GM21576 (cell line): Measurements from ENCODE around the gene SHD.

Experiments
- ATAC-seq: cut with Tn5 transposase; IDR thresholded peaks from one replicate; pipeline ENCODE4 v1.9.1; 2021; ENCODE audit warnings: mild to moderate bottlenecking, moderate library complexity; ENCODE audit not compliant: unreplicated experiment

Gene SHD

DNA sequence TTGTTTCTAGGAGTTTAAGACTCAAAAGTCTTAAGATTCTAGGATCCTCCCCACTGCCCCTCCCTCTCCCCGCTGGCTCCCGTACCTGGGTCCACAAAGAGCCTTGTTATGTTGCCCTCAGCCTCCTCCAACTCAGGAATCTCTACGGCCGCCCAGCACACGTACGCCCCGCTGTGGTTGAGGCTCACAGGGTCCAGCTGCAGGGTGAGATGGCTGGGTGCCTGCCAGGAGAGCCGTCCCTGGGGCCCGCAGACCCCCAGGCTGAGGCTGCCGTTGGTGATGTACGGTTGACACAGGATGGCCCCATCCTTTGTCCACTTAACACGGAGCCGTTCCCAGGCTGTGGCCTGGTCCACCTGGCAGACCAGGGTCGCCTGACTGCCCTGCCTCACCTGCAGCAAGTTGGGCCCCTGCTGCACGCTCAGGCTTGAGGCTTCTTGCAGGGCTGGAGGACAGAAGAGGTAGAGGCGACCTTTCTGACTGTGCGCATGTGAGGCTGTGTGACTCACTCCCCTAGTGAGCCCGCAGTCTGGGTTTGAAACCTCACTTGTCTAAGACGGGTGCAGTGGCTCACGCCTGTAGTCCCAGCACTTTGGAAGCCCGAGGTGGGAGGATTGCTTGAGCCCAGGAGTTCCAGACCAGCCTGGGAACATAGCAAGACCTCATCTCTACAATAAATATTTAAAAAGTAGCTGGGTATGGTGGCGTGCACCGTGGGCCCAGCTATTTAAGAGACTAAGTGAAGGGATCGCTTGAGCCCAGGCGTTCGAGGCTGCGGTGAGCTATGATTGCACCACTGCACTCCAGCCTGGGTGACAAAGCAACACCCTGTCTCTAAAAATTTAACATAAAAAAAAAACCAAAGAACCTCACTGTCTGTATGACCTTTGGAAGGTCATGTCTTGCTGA lies 19.1 kb downstream of the SHD start:
- no peak for ATAC-seq

DNA sequence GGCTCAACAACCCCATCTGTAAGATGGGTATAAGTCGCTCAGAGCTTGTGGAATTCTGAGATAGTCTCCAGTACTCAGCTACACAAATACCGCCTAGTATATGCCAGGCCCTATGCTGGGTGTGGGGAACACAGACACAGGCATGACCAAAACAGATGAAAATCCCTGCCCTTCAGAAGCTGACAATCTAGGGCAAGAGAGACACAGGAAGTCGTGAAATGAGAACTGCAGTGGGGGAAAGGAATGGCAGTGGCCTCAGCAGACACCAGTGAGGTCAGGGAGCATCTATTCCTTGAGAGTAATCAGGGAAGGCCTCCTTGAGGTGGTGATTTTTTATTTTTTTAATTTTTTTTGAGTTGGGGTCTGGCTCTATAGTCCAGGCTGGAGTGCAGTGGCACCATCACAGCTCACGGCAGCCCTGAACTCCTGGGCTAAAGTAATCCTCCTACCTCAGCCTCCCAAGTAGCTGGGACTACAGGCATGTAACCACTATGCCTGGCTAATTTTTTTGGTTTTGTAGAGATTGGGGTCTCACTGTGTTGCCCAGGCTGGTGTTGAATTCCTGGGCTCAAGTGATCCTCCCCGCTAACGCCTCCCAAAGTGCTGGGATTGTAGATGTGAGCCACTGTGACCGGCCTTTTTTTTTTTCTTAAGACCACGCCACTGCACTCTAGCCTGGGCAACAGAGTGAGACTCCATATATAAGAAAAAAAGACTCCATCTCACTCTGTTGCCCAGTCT lies 19.9 kb downstream of the SHD start:
- ATAC-seq: no peak

DNA sequence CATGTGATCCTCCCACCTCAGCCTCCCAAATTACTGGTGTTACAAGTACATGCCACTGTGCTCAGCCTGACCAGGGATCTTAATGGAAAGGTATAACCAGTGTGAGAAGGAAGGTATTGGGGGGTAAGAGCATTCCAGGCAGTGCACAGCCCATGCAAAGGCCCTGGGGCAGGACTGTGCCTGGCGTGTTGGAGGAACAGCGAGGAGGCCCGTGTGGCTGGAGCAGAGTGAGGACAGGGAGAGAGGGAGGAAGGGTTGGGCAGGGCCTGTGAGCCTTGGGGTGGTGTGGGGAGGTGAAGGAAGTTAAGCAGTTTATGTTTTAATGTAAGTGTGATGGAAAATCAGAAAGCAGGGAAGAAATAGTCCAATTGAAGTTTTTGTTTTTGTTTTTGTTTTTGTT lies 21.5 kb downstream of the SHD start:
- no peak for ATAC-seq

DNA sequence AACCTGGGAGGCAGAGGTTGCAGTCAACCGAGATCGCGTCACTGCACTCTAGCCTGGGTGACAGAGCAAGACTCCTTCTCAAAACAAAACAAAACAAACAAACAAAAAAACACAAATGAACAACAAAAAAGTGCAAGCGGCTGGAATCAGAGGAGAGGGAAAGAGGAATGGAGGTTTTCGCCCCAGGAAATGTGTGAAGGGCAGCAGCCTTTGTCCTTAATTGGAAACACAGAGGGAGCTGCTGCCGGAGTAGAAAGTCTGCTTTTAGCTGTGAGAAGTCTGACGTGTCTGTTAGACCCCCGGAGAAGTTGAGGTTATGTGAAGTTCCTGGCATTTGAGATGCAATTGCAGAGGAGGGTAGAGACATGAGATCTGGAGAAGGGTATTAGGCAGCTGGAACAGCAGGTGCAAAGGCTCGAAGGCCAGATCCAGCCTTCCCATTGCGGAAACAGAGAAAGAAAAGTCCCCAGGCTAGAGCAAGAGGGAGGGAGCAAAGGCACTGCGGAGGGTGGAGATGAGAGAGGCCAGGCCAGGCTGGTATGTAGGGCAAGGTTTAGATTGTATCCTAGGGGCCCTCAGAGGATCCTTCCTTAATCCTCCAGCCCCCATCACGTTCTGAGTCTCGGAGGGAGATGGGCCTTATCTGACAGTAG lies 22.6 kb downstream of the SHD start:
- no peak for ATAC-seq

DNA sequence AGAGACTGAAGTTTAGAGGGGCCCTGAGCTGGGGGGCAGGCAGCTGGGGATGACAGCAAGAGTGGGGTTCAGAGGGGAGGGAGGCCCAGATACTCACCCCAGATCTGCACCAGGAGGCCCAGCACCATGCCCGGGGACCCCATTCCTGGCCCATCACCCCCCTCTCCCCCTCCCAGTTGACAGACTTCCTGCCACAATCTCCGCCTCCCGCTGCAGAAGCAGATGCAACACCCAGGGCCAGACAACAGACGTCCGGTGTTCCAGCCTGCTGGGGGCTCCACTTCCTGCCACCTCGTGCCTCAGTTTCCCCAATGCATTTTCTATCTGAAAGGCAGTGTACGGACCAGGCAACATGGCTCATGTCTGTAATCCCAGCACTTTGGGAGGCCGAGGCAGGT lies 23.2 kb downstream of the SHD start, which contains the start of gene TMIGD2:
Gene TMIGD2, minus strand, starts transcription at position 147 of the 398 bp plus-strand sequence. Its CDS starts 4 bp downstream, at position 143.
- no peak for ATAC-seq

DNA sequence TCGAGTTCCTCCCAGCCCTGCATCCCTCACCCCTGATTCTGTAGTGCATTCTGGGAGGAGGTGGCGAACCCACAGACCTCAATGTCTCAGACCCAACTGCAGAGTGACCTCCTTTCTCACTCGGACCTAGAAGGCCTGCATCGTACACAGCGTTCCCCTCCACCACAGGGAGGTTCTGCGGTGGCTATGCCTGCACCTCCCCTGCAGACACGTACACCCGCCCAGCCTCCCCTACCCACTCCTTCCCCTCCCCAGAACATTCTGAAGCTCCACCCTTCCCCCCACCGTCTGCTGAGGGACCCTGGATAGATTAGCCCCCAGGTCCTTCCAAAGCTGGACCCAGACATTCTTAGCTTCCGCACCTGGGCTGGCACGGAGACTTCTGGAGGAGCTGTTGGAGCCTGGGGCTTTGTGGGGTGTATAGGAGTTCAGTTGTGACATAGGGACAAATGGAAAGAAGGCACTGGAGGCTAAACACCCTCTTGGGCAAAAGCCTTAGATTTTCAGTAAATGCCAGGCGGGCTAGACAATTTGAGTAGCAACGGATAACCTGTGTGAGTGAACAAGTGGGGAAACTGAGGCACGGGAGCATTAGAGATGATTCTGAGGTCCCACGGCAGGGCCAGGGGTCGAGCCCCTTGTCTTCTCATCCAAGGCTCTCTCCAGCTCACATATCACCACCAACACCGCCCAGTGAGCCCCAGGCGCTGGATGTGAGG lies 24.9 kb downstream of the SHD start:
- ATAC-seq: no peak

DNA sequence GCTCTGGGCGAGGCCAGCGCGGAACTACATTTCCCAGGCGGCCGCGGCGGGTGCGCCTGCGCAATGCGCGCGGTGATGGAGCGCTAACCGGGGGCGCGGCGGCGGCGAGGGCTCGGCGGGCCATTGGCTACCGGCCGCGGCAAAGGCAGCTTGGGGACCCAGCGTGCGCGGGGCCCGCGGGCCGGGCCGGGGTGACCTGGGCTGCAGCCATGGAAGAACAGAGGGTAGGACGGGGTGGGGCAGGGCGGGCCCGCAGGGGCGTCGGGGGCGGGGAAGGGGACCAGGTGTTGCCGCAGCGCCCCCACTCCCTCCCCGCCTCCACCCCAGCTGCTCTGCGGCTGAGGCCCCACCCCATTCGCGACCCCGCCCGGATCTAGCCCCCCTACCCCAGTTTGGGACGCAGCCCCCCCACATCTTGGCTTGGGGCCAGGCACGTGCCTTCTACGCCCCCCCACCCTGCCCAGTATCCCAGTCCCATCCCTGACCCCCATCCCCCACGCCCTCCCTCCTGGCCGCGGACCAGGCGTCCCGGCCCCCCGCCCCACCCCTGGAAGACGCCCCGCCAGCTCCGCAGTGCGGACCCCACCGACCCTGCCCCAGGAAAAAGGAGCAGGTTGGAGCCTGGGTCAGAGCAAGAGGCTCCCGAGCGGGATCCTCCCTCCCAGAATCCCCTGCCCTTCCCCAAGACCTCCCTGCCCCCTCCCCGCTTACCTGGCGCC lies 25.6 kb downstream of the SHD start, which contains the start of gene FSD1:
Gene FSD1, plus strand, starts transcription at position 61 of the 719 bp plus-strand sequence. Its CDS starts 149 bp downstream, at position 210.
- no peak for ATAC-seq

DNA sequence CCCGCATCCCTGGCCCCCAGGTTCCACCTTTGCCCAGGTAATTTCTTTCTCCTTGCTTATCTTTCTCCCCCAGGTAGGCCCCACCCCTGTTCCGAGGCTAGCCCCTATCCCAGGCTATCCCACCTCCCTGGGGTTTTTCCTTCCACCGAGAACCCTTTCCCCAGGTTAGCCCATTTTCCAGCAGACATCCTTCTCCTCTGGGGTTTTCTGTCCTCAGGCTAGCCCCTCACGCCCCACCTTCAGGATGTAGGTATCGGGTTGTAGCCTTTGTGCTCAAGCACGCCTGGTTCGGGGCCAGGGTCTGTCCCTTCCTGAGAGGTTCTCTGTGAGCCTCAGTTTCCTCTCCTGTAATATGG lies 26.2 kb downstream of the SHD start:
- no peak for ATAC-seq

DNA sequence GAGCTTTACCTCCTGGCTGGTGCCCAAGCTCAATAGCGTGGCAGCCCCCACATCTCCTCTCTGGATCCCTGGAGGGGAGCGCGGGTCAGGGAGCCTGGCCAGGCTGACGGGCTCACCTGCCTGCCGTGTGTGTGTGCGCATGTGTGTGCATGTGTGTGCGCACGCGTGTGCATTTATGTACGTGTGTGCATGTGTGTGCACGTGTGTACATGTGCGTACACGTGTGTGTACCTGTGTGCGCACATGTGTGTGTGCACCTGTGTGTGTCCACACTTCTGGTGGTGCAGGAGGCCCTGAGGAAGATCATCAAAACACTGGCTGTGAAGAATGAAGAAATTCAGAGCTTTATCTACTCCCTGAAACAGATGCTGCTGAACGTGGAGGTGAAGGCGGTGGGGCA lies 26.6 kb downstream of the SHD start:
- no peak for ATAC-seq

DNA sequence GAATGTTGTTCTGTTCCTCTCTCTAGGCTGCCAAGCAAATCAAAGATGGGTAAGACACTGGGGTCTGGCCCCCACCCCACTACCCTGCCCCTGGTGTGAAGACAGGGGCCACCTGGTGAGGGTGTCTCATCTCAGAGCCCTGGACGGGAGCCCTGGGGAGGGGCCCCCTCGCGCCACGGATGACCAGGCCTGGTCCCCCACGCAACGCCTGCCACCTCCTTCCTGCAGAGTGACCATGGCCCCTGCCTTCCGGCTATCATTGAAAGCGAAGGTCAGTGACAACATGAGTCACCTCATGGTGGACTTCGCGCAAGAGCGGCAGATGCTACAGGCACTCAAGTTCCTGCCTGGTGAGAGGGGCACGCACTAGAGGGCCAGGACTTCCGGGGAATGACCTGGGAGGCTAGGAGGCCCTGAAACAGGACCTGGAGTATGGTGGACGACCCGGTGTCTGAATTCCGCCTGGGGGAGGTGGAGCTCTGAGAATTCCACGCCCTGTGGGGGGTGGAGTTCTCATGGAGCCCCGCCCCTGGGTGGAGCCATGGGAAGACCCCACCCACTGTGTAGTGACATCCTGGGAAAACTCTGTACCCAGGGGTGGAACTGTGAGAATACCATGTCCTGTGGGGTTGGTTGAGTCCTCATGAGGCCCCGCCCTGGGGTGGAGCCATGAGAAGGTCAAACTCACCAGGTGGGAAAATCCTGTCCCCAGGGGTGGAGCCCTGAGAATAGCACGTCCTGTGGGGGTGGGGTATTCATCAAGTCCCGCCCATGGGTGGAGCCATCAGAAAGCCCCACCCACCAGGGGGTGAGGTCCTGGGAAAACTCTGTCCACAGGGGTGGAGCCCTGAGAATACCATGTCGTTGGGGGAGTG lies 31.4 kb downstream of the SHD start:
- ATAC-seq: no peak

DNA sequence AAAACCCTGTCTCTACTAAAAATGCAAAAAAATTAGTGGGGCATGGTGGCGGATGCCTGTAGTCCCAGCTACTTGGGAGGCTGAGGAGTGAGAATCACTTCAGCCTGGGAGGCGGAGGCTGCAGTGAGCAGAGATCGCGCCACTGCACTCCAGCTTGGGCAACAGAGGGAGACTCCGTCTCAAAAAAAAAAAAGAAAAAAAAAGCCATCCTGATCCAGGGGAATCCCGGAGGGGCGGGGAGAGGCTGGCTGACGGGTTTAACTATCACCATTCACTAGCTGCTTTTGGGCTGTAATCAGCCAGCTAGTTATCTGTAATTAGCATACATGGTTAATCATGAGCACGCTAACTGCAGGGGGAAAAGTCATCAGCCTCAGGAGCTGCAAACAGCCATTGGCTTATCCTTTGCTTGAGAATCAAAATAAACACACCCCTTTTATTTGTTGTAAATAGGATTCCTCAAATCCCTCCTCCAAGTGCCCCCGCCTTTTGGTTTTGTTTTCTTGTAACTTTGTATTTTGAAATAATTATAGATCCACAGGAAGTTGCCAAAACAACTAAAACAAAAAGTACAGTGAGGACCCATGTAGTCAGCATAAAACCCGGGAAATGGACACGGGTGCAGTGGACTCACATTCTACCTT lies 34.9 kb downstream of the SHD start:
- ATAC-seq: no peak

DNA sequence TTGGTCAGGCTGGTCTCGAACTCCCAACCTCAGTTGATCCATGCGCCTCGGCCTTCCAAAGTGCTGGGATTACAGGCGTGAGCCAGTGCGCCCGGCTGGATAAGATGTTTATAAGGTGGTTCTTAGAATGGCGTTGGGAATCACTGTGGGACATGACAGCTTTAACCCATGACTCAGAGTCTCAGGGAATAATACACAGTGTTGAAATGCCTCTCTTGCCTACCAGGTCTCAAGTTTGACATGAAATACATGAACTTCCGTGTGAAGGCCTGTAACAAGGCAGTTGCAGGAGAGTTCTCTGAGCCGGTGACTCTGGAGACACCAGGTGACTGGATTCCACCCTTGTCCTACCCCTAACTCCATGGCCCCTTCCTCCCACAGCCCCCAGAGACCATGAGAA lies 37.9 kb downstream of the SHD start:
- ATAC-seq: no peak

DNA sequence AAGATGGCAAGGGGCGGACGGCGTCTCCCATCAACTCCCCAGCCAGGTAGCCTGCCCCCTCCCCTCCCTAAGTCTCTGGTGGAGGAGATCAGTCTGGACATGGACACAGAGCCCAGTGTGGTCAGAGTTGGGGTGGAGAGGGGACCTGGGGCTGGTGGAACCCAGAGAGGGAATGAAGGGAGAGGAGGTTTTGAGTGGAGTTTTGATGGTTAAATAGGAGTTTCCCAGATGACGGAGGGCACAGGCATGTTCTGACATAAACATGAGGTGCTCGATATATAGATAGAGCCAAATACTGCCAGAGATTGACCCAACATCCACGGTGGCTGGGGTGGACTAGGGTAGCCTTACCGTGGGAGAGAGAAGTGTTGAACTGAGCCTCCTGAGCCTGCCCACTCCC lies 39.4 kb downstream of the SHD start:
- no peak for ATAC-seq

DNA sequence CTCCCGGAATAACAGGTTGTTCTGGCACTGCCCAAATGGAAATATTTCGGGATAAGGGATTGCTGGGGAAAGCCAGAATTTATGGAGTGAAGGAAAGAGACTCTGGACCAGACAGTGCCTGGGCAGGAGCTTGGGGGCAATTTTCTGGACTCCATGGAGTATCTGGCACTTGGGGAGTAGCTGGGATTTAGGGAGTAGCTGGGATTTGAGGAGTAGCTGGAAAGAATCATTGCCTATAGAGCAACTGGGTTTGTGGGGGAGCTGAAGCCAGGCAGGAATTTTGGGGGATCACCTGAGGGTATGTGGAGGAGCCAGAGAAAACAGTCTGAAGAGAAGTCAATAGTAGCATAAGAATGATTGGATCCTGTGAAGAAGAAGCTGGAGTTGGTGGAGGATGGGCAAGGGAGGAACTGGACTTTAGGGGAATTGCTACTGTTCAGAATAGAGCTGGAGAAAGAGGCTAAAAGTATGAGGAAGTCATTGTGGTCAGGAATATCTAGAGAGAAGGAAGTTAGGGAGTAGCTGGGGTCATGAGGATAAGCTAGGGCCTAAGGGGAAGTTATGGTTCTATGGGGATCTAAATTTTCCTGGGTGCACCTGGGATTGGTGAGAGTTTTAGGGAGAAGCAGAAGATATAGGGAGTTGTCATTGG lies 40.1 kb downstream of the SHD start:
- no peak for ATAC-seq

DNA sequence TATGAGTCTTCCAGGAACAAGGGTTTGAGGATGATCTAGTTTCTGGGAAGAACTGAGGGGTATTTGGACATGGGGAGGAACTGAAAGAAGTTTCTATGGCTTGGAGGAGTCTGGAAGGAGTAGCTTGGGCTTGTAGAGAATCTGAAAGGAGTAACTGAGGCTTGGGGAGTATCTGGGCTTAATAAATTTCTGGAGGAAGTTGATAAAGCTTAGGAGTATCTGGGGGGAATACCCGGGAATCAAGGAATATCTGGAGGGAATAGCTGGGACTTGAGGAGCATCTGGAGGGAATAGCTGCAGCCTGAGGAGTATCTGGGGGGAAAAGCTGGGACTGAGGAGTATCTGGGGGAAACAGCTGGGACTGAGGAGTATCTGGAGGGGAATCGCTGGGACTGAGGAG lies 41.4 kb downstream of the SHD start:
- no peak for ATAC-seq

DNA sequence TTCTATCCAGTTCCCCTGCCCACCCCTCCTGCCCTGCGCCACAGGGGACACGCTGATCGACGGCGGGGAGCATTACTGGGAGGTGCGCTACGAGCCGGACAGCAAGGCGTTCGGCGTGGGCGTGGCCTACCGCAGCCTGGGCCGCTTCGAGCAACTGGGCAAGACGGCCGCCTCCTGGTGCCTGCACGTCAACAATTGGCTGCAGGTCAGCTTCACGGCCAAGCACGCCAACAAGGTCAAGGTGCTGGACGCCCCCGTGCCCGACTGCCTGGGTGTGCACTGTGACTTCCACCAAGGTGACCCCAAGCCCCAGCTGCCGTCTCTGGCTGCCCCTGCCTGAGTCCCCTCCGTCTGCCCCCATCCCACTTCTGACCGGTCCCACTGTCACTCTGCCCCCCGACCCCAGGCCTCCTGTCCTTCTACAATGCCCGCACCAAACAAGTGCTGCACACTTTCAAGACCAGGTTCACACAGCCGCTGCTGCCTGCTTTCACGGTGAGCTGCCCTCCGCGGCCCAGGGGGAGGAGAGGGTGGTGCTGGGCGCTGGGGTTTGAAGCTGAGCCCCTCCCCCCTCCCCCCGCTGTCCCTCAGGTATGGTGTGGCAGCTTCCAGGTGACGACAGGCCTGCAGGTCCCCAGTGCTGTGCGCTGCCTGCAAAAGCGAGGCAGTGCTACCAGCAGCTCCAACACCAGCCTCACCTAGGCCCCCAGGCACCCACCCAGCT lies 44.0 kb downstream of the SHD start:
- no peak for ATAC-seq

DNA sequence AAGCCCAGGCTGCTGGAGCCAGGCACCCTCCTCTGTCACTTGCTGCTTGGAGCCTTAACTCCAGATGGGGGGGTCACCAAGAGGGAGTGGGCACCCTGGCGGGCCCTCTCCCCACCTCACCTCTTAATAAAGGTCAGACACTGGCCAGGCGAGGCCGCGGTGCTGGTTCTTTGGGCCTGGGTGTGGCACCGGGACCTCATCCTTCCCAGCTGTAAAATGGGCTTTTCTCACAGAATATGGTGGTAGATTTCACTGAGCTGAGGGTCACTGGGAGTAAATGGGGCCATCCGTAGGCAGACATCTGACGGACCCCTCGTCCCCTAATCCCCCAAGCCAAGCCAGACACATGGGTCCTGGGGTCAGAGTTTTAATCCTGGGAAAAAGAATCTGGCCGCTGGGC lies 44.6 kb downstream of the SHD start:
- ATAC-seq: no peak

DNA sequence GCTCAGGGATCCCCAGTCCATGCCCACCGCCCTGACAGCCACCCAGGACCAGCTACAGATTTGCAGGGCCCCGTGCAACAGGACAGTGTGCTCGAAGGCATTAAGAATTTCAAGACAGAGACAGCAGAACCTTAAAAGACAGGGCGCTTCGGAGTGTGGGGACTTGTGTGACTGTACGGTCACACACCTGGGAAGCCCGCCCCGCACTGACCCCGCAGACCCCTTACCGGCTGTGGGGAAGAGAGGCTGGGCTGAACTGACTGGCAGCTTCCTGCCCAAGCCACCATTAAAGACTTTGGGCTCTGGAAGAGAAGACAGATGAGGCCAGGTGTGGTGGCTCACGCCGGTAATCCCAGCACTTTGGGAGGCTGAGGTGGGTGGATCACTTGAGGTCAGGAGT lies 45.2 kb downstream of the SHD start:
- no peak for ATAC-seq
